ENCODE results near the gene MCC.

MCC gene

DNA sequence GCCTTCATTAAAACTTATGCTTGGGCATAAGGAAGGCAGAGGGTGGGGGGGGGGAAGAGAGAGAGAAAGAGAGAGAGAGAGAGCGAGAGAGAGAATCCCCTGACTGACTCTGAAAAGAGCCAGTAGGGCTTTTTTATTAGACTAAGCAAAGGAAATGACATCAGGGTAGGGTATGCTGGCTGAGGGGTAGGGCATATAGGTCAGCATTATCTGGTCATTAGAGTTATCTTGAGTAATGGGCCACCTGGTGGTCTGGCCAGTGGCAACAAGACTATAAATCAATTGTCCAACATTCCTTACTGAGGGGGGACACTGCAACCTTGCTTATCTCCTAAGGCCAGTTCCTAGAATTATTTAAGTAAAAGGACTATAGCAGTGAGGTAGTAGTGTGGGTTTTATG is 120.7 kb downstream of the MCC start:
- TF ChIP-seq EZH2phosphoT487 (IDR thresholded peaks at IDR 0.05; ENCODE audit: low read length) (no peak), EZH2 (optimal IDR thresholded peaks at IDR 0.05; ENCODE audit: low read depth, low read length) (no peak)
- no peaks in the 10 kb centered on the region for H3K9me2 ChIP-seq (replicated peaks; ENCODE audit: insufficient read depth, low read length)
- no peak overlapping the region for H3K4me3 ChIP-seq (ENCODE audit: low read length)
- no peak for DNase-seq
- no peak overlapping the region for H2AFZ ChIP-seq (ENCODE audit: low read length)
- no peaks in the 10 kb centered on the region for H3K27me3 ChIP-seq (replicated peaks; ENCODE audit: insufficient read depth, low read length)
- H3K4me1 ChIP-seq (ENCODE audit: low read length): no peaks in the 10 kb centered on the region
- no peak overlapping the region for H3K27ac ChIP-seq (ENCODE audit: low read length)
- H3F3A ChIP-seq (ENCODE audit: insufficient read depth, low read length): no peaks in the 10 kb centered on the region
- no peaks in the 10 kb centered on the region for H3K36me3 ChIP-seq (replicated peaks; ENCODE audit: insufficient read depth, low read length)
- no peaks in the 10 kb centered on the region for H3K9me3 ChIP-seq (replicated peaks; ENCODE audit: insufficient read depth, low read length)
- H3K4me2 ChIP-seq (ENCODE audit: low read depth, low read length): no peak overlapping the region
- H3K9ac ChIP-seq (ENCODE audit: low read length): no peak overlapping the region
- no peaks in the 10 kb centered on the region for H4K20me1 ChIP-seq (ENCODE audit: insufficient read depth, low read length)
- no peaks in the 10 kb centered on the region for H3K79me2 ChIP-seq (ENCODE audit: low read length)

DNA sequence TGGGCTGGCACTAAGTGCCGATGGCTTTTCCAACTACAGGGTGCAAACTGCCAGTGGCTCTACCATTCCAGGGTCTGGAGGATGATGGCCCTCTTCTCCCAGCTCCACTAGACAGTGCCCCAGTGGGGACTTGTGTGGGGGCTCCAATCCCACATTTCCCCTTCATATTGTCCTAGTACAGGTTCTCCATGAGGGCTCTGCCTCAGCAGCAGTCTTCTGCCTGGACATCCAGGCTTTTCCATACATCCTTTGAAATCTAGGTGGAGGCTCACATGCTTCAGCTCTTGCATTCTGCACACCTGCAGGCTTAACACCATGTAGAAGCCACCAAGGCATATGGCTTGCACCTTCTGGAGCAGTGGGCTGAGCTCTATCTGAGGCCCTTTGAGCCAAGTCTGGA is 123.8 kb downstream of the MCC start:
- DNase-seq: no peak
- H3K79me2 ChIP-seq (ENCODE audit: low read length): no peaks in the 10 kb centered on the region
- TF ChIP-seq, protein P1, sequence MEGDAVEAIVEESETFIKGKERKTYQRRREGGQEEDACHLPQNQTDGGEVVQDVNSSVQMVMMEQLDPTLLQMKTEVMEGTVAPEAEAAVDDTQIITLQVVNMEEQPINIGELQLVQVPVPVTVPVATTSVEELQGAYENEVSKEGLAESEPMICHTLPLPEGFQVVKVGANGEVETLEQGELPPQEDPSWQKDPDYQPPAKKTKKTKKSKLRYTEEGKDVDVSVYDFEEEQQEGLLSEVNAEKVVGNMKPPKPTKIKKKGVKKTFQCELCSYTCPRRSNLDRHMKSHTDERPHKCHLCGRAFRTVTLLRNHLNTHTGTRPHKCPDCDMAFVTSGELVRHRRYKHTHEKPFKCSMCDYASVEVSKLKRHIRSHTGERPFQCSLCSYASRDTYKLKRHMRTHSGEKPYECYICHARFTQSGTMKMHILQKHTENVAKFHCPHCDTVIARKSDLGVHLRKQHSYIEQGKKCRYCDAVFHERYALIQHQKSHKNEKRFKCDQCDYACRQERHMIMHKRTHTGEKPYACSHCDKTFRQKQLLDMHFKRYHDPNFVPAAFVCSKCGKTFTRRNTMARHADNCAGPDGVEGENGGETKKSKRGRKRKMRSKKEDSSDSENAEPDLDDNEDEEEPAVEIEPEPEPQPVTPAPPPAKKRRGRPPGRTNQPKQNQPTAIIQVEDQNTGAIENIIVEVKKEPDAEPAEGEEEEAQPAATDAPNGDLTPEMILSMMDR (IDR thresholded peaks at IDR 0.05; ENCODE audit: low read length): no peak
- TF ChIP-seq EZH2phosphoT487 (IDR thresholded peaks at IDR 0.05; ENCODE audit: low read length) (no peak), EZH2 (optimal IDR thresholded peaks at IDR 0.05; ENCODE audit: low read depth, low read length) (no peak)
- H3K36me3 ChIP-seq (replicated peaks; ENCODE audit: insufficient read depth, low read length): no peaks in the 10 kb centered on the region
- H3K4me1 ChIP-seq (ENCODE audit: low read length): no peaks in the 10 kb centered on the region
- H2AFZ ChIP-seq (ENCODE audit: low read length): no peak overlapping the region
- H3K9me2 ChIP-seq (replicated peaks; ENCODE audit: insufficient read depth, low read length): no peaks in the 10 kb centered on the region
- H4K20me1 ChIP-seq (ENCODE audit: insufficient read depth, low read length): no peaks in the 10 kb centered on the region
- H3K4me2 ChIP-seq (ENCODE audit: low read depth, low read length): no peak overlapping the region
- H3K9me3 ChIP-seq (replicated peaks; ENCODE audit: insufficient read depth, low read length): no peaks in the 10 kb centered on the region
- no peaks in the 10 kb centered on the region for H3K27me3 ChIP-seq (replicated peaks; ENCODE audit: insufficient read depth, low read length)
- H3K9ac ChIP-seq (ENCODE audit: low read length): no peak overlapping the region
- no peak overlapping the region for H3K4me3 ChIP-seq (ENCODE audit: low read length)
- no peak overlapping the region for H3K27ac ChIP-seq (ENCODE audit: low read length)
- no peaks in the 10 kb centered on the region for H3F3A ChIP-seq (ENCODE audit: insufficient read depth, low read length)

DNA sequence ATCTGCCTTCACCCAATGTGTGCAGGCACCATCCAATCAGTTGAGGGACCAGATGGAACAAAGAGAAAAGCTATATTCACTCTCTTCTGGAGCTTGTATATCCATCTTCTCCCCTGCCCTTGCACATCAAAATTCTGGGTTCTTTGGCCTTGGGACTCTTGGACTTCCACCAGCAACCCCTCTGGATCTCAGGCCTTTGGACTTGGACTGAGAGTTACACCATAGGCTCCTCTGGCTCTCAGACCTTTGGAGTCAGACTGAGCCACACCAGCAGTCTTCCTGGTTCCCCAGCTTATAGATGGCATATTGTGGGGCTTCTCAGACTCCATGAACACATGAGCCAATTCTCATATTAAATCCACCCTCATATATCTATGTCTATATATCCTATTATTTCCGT is 126.6 kb downstream of the MCC start:
- Histone ChIP-seq H4K20me1 (ENCODE audit: insufficient read depth, low read length) (no peaks in the 10 kb centered on the region), H3K27me3 (replicated peaks; ENCODE audit: insufficient read depth, low read length) (no peaks in the 10 kb centered on the region), H3F3A (ENCODE audit: insufficient read depth, low read length) (no peaks in the 10 kb centered on the region), H3K79me2 (ENCODE audit: low read length) (no peaks in the 10 kb centered on the region), H2AFZ (ENCODE audit: low read length) (no peak overlapping the region), H3K4me2 (ENCODE audit: low read depth, low read length) (no peak overlapping the region), H3K4me1 (ENCODE audit: low read length) (no peaks in the 10 kb centered on the region), H3K27ac (ENCODE audit: low read length) (no peak overlapping the region), H3K9me2 (replicated peaks; ENCODE audit: insufficient read depth, low read length) (no peaks in the 10 kb centered on the region), H3K36me3 (replicated peaks; ENCODE audit: insufficient read depth, low read length) (no peaks in the 10 kb centered on the region), H3K9ac (ENCODE audit: low read length) (no peak overlapping the region), H3K9me3 (replicated peaks; ENCODE audit: insufficient read depth, low read length) (no peaks in the 10 kb centered on the region), H3K4me3 (ENCODE audit: low read length) (no peak overlapping the region)
- TF ChIP-seq, protein P1 (IDR thresholded peaks at IDR 0.05; ENCODE audit: low read length): no peak
- TF ChIP-seq EZH2 (optimal IDR thresholded peaks at IDR 0.05; ENCODE audit: low read depth, low read length): no peak
- TF ChIP-seq EZH2phosphoT487 (IDR thresholded peaks at IDR 0.05; ENCODE audit: low read length): no peak
- no peak for DNase-seq

DNA sequence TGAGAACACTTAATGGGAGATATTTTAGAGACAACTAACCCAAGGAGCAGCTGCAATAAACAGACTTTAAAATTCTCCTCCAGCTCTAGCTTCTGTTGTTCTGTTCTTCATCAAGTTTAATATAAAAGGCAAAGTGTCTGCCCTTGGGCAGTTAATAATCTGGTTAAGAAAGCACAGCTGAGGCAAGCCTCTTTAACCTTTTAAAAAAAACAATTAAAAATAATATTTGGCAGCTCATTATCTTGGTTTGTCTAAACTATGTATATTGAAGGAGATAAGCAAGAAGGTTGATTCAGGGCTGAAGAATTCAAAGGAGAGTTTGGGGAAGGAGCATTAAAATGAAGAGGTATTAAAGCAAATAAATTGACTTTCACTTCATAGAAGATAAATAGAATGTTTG is 128.8 kb downstream of the MCC start:
- no peaks in the 10 kb centered on the region for H3K27me3 ChIP-seq (replicated peaks; ENCODE audit: insufficient read depth, low read length)
- H3F3A ChIP-seq (ENCODE audit: insufficient read depth, low read length): no peaks in the 10 kb centered on the region
- no peaks in the 10 kb centered on the region for H3K36me3 ChIP-seq (replicated peaks; ENCODE audit: insufficient read depth, low read length)
- TF ChIP-seq EZH2phosphoT487 (IDR thresholded peaks at IDR 0.05; ENCODE audit: low read length): no peak
- TF ChIP-seq, protein P1 (IDR thresholded peaks at IDR 0.05; ENCODE audit: low read length): no peak
- no peak for TF ChIP-seq EZH2 (optimal IDR thresholded peaks at IDR 0.05; ENCODE audit: low read depth, low read length)
- no peak overlapping the region for H2AFZ ChIP-seq (ENCODE audit: low read length)
- no peak overlapping the region for H3K27ac ChIP-seq (ENCODE audit: low read length)
- no peaks in the 10 kb centered on the region for H3K9me2 ChIP-seq (replicated peaks; ENCODE audit: insufficient read depth, low read length)
- no peak overlapping the region for H3K4me3 ChIP-seq (ENCODE audit: low read length)
- no peaks in the 10 kb centered on the region for H4K20me1 ChIP-seq (ENCODE audit: insufficient read depth, low read length)
- no peaks in the 10 kb centered on the region for H3K79me2 ChIP-seq (ENCODE audit: low read length)
- no peaks in the 10 kb centered on the region for H3K9me3 ChIP-seq (replicated peaks; ENCODE audit: insufficient read depth, low read length)
- H3K4me2 ChIP-seq (ENCODE audit: low read depth, low read length): no peak overlapping the region
- DNase-seq: no peak
- H3K9ac ChIP-seq (ENCODE audit: low read length): no peak overlapping the region
- no peaks in the 10 kb centered on the region for H3K4me1 ChIP-seq (ENCODE audit: low read length)

Measured in MM.1S (cell line).